ENCODE results near the gene AXL.

Gene AXL

DNA sequence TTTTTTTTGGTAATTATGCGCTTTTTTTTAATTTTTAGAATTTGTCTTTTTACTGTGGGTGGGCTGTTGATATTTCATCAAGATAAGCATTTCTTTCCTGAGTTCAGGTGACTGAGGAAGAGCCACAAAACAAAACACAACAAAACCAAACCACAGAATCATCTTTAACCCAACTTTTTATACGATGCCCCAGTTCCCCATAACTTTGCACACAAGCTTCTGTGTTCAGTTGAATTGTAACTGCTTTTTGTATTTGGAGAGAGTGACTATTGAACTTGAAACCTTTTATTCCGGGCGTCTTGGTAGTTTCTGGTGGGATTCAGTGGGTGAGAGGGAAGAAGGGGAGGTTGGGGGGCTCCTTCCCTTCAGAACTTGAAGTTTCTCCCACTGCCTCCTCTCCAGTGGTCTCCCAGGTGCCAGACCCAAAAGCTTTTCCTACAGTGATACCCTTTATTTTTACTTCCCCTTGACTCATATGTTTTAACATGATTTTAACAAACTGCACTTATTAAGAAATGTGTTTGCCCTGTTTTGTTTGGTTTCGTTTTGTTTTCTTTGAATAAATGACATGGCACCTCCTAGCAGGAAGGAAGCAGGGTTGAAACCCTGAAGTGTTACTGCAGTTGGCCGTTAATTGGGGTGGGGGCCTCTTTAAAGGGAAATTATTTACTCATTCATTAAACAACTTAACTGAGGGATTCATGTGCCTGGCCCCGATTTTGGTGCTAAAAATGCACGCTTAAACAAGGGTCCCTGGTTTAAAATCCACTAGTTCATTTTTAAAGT is 88.3 kb downstream of the AXL start:
- TF ChIP-seq, protein P1, sequence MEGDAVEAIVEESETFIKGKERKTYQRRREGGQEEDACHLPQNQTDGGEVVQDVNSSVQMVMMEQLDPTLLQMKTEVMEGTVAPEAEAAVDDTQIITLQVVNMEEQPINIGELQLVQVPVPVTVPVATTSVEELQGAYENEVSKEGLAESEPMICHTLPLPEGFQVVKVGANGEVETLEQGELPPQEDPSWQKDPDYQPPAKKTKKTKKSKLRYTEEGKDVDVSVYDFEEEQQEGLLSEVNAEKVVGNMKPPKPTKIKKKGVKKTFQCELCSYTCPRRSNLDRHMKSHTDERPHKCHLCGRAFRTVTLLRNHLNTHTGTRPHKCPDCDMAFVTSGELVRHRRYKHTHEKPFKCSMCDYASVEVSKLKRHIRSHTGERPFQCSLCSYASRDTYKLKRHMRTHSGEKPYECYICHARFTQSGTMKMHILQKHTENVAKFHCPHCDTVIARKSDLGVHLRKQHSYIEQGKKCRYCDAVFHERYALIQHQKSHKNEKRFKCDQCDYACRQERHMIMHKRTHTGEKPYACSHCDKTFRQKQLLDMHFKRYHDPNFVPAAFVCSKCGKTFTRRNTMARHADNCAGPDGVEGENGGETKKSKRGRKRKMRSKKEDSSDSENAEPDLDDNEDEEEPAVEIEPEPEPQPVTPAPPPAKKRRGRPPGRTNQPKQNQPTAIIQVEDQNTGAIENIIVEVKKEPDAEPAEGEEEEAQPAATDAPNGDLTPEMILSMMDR (IDR thresholded peaks at IDR 0.05): no peak

DNA sequence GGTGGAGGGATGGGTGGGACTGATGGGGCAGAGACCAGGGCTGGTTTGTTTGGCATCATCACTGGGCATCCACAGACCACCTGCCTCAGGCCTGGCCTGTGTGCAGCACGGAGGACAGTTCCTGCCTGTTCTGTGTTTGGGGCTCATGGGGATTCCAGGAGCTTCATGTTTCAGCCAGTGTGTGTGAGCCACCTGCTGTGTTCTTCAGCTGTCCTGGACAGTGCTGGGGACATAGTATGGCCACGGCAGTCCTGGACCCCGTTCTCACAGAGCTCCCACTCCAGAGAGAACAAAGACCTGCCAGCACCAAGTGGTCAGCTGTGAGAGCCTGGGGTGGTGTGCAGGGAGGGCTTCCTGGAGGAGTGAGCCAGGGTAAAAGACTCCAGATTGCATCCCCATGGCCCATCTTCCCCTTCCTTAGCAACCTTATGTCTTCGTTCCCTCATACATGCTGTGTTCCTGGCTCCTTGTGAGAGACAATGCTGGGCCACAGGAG is 89.0 kb downstream of the AXL start:
- TF ChIP-seq, protein P1 (IDR thresholded peaks at IDR 0.05): no peak

DNA sequence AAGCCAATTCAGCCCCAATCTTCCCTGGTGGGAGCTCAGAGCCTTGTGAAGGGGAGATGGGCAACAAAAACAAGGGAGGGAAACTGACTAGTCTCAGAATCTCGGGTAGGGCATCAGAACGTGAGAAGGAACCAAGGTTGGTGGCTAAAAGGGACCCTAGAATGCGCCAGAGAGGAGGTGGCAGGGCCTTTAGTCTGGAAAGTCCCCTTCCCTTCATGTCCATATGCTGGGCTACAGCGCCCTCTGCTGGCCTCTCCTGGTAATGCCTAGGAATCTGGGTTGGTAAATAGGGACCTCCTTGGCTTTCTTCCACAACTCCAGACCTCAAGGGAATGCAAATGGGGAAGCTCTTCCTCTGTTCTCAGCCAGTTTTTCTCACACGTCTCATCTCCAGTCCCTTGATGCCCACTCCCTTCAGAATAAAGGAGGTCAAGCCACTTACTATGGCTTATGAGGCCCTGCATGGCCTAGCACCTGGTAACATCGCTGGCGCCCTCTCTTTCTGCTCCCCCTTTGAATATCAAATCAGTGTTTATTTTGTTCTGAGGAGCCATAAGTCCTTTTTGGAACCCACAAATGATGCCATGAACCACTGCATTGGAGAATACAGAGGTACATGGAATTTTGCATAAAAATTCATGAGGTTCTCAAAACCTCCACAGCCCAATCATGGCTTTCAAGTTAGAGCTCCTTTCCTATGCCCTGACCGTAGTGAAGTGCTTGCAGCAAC is 89.6 kb downstream of the AXL start:
- TF ChIP-seq, protein P1 (IDR thresholded peaks at IDR 0.05): peak; percentile 73

DNA sequence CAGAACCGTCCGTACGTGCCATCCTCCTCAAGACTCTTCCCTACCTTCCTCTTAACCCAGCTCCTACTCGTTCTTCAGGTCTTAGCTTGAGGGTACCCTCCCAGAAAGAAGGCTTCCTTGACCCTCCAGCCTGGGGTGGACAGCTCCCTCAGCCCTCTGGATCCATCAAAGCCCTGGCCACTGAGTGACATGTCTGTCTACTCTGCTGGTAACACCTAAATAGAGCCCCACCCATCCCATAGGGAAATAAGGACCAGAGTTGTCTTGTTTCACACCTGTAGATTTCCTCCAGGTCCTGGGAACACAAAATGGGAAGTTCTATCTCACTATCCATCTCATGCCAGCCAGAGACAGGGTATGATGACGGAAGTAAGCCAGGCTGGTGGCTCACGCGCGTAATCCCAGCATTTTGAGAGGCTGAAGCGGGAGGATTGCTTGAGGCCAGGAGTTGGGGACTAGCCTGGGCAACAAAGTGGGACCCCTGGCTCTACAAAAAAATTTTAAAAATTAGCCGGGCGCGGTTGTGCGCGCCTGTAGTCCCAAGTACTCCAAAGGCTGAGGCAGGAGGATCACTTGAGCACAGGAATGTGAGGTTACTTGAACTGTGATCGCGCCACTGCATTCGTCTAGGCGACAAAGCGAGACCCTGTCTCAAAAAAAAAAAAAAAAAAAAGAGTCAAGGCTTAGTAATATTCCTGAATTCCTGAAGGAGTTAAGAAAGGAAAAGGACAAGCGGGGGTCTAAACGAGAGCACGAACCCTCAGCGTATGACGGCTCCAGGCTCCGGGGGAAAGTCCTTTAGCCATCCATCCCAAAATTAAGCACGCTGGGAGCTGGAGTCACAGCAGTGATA is 90.4 kb downstream of the AXL start:
- TF ChIP-seq, protein P1 (IDR thresholded peaks at IDR 0.05): no peak

DNA sequence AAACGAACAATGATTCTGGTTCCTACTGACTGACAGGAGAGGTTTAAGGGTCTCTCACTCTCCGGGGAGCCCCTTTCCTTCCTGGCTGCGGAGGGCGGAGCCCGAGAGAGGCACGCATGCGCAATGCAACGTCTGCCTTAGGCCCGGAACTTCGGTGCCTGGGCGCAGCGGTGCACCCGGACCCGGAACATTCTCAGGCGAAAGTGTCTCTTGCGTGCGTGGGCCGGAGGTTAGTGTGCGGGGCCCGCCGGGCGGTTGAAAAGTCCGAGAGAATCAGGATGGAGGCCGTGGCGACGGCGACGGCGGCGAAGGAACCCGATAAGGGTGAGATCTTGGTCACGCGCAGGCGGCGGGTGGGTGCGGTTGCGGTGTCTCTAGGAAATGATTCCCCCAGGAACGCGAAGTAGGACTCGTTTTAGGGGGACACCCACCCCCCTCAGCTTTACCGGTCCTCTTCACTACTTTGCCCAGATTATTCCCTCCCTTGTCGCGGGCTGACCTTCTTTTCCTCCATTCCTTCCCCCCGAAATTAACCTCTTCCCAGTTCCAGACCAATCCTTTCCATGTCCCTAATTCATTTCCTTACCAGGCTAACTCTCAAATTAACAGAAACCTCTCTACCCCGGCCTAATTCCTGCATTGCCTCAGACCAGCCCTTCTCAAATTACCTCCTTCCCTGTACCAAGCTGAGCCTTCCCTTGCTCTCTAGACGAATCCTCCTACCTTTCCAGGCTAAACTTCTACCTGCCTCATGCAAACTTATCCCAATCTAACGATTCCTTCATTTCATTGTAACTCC is 91.2 kb downstream of the AXL start, which contains the start of gene CCDC97:
TSS of gene CCDC97 (plus strand) at position 140 of the 799 bp plus-strand sequence. CDS start at position 279, 139 bp downstream.
- TF ChIP-seq, protein P1 (IDR thresholded peaks at IDR 0.05): no peak

DNA sequence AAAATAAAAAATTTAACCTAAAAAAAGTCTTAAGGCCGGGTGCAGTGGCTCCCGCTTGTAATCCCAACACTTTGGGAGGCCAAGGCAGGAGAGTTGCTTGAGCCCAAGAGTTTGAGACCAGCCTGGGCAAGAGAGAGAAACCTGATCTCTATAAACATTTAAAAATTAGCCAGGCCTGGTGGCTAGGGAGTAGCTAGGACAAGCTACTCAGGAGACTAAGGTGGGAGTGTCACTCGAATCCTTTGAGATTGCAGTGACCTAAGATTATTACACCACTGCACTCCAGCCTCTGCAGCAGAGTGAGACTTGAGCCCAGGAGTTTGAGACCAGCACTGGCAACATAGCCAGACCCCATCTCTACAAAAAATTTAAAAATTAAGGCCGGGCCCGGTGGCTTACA is 92.0 kb downstream of the AXL start:
- TF ChIP-seq, protein P1 (IDR thresholded peaks at IDR 0.05): no peak

Data from LNCAP (cell line).